OCI-LY3 (cell line): ENCODE measurements around the gene ACTRT2.

Experiments used
- H2AFZ ChIP-seq: fragments of 200-600, 300-600 bp; shearing (Covaris generic); 2 replicates; pipeline ENCODE4 v1.6.0; 2014; ENCODE audit warnings: antibody characterized with exemption, low read depth, low read length
- H3K27ac ChIP-seq: fragments of 200-600, 300-600 bp; sonication (generic); 2 replicates; pipeline ENCODE4 v1.5.1; 2014; ENCODE audit warnings: mild to moderate bottlenecking, low read length, moderate library complexity, mixed read lengths
- H3K27me3 ChIP-seq: fragments of 200-600, 300-600 bp; sonication (generic); 2 replicates; pipeline ENCODE4 v1.6.1; 2014; ENCODE audit warnings: low read depth, low read length, mixed read lengths
- H3K36me3 ChIP-seq: fragments of 200-600, 300-600 bp; sonication (generic); replicated peaks from 2 replicates; pipeline ENCODE3; 2014; ENCODE audit warnings: low read depth, low read length, mixed read lengths
- H3K4me1 ChIP-seq: fragments of 300-600, 200-600 bp; sonication (generic); 2 replicates; pipeline ENCODE4 v1.6.1; 2014; ENCODE audit warnings: low read length, mixed read lengths
- H3K4me2 ChIP-seq: fragments of 200-600, 300-600 bp; sonication (generic); 2 replicates; pipeline ENCODE4 v1.6.1; 2014; ENCODE audit warnings: low read length, mixed read lengths
- H3K4me3 ChIP-seq: fragments of 300-600, 200-600 bp; sonication (generic); 2 replicates; pipeline ENCODE4 v1.5.1; 2014; ENCODE audit warnings: antibody characterized with exemption, mild to moderate bottlenecking, low read length, moderate library complexity
- H3K79me2 ChIP-seq: fragments of 300-600, 200-600 bp; shearing (Covaris generic); 2 replicates; pipeline ENCODE4 v1.6.1; 2014; ENCODE audit warnings: mild to moderate bottlenecking, low read length, mixed read lengths
- H3K9ac ChIP-seq: fragments of 300-600, 200-600 bp; shearing (Covaris generic); 2 replicates; pipeline ENCODE4 v1.6.0; 2014; ENCODE audit warnings: mild to moderate bottlenecking, low read length, moderate library complexity
- H3K9me3 ChIP-seq: fragments of 200-600, 300-600 bp; shearing (Covaris generic); 2 replicates; pipeline ENCODE4 v1.6.1; 2014; ENCODE audit warnings: low read length, mixed read lengths; ENCODE audit not compliant: insufficient read depth
- H4K20me1 ChIP-seq: fragments of 200-600, 300-600 bp; sonication (generic); 2 replicates; pipeline ENCODE4 v1.6.1; 2016; ENCODE audit warnings: low read length, mixed read lengths; ENCODE audit not compliant: insufficient read depth
- EZH2phosphoT487 ChIP-seq: fragments of 200-600 bp; shearing (Covaris generic); IDR thresholded peaks from 2 replicates; pipeline ENCODE4 v1.6.1; 2018; ENCODE audit warnings: antibody characterized with exemption, mixed run types, low read depth
- TF ChIP-seq, protein P1 (sequence below): fragments of 200-600, 300-600 bp; sonication (generic); IDR thresholded peaks from 2 replicates; pipeline ENCODE4 v1.5.1; 2014; ENCODE audit warnings: antibody characterized with exemption, low read length, low read depth

Gene ACTRT2

GRCh38 chr1:3000214-3000613 lies 21.1 kb upstream of the ACTRT2 start:
- no peaks in the 10 kb centered on the region for H3K36me3 ChIP-seq
- no peak overlapping the region for H2AFZ ChIP-seq
- H3K27me3 ChIP-seq = no peaks in the 10 kb centered on the region
- H3K4me2 ChIP-seq = no peak overlapping the region
- no peak for TF ChIP-seq EZH2phosphoT487
- TF ChIP-seq, protein P1, sequence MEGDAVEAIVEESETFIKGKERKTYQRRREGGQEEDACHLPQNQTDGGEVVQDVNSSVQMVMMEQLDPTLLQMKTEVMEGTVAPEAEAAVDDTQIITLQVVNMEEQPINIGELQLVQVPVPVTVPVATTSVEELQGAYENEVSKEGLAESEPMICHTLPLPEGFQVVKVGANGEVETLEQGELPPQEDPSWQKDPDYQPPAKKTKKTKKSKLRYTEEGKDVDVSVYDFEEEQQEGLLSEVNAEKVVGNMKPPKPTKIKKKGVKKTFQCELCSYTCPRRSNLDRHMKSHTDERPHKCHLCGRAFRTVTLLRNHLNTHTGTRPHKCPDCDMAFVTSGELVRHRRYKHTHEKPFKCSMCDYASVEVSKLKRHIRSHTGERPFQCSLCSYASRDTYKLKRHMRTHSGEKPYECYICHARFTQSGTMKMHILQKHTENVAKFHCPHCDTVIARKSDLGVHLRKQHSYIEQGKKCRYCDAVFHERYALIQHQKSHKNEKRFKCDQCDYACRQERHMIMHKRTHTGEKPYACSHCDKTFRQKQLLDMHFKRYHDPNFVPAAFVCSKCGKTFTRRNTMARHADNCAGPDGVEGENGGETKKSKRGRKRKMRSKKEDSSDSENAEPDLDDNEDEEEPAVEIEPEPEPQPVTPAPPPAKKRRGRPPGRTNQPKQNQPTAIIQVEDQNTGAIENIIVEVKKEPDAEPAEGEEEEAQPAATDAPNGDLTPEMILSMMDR = no peak
- no peaks in the 10 kb centered on the region for H3K79me2 ChIP-seq
- no peak overlapping the region for H3K27ac ChIP-seq
- H3K9ac ChIP-seq = no peak overlapping the region
- no peaks in the 10 kb centered on the region for H4K20me1 ChIP-seq
- H3K4me3 ChIP-seq = no peak overlapping the region
- H3K4me1 ChIP-seq = no peaks in the 10 kb centered on the region
- H3K9me3 ChIP-seq = no peaks in the 10 kb centered on the region

DNA sequence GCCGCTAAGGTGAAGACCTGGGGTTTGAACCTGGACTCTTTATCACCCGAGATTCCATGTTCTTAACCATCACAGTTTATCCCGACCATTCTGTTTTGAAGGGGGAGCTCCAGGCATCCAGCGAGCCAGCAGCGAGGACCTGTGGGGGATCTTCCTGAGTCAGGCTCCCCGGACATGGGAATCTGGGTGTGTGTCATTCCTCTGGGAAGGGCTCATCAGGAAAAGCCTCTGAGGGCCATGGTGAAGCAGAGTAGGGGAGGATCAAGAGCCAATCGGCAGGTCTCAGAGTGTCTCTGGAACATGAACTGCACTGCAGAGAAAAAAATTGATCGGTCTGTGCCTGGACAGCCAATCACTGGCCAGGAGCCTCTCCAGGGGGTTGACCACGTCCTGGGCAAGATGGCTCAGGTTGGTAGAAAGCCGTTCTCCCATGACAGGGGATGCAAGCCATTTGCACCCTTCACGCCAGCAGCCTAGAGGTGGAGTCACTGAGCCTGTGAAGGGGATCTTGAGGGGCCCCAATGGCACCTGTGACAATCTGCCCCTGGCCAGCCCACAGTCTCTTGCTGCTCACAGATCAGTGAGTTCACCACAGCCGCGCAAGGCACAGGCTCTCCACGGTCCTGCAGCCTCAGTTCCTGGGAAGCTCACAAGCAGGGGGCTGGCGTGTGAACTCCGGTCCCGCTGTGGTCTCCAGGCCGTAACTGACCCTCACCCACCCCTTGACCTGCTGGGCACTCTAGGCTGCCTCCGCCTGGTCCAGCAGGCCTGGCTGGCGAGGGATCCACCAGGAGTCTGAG lies 20.4 kb upstream of the ACTRT2 start:
- Histone ChIP-seq H3K4me2 (no peak overlapping the region), H3K27me3 (no peaks in the 10 kb centered on the region)

GRCh38 chr1:3001471-3002348 lies 19.6 kb upstream of the ACTRT2 start:
- H3K27me3 ChIP-seq = no peaks in the 10 kb centered on the region
- no peak overlapping the region for H3K4me3 ChIP-seq
- H3K9ac ChIP-seq = no peak overlapping the region
- no peak overlapping the region for H3K4me2 ChIP-seq
- H3K4me1 ChIP-seq = no peaks in the 10 kb centered on the region
- no peaks in the 10 kb centered on the region for H3K36me3 ChIP-seq
- TF ChIP-seq EZH2phosphoT487 = no peak
- TF ChIP-seq, protein P1 = no peak
- no peaks in the 10 kb centered on the region for H3K79me2 ChIP-seq
- no peaks in the 10 kb centered on the region for H4K20me1 ChIP-seq
- no peak overlapping the region for H3K27ac ChIP-seq
- no peaks in the 10 kb centered on the region for H3K9me3 ChIP-seq
- H2AFZ ChIP-seq = no peak overlapping the region

More for the DNA sequence above, 20.4 kb upstream of the ACTRT2 start:
- Histone ChIP-seq H3K27ac (no peak overlapping the region), H3K9me3 (no peaks in the 10 kb centered on the region), H2AFZ (no peak overlapping the region), H3K4me3 (no peak overlapping the region), H4K20me1 (no peaks in the 10 kb centered on the region), H3K79me2 (no peaks in the 10 kb centered on the region), H3K9ac (no peak overlapping the region), H3K4me1 (no peaks in the 10 kb centered on the region), H3K36me3 (no peaks in the 10 kb centered on the region)
- no peak for TF ChIP-seq EZH2phosphoT487
- TF ChIP-seq, protein P1 = no peak
